Endothelial cell (in vitro differentiated cells): ENCODE results near the gene RRP1B. TPM values are rescaled to one million over a fixed set of nuclear protein-coding genes. Genes with fewer than 3 reads are reported as not detected.

ENCODE experiments used
- DNase-seq: peaks from one replicate; pipeline ENCODE4 v3.0.0; 2021; ENCODE audit warnings: low spot score
- H3K27ac Mint-ChIP-seq: one replicate; pipeline ENCODE4 v1.8.0; 2021; ENCODE audit warnings: mixed read lengths, inconsistent platforms; ENCODE audit not compliant: unreplicated experiment
- H3K27me3 Mint-ChIP-seq: one replicate; pipeline ENCODE4 v1.8.0; 2021; ENCODE audit warnings: mild to moderate bottlenecking, moderate library complexity, mixed read lengths, inconsistent platforms; ENCODE audit not compliant: unreplicated experiment
- H3K36me3 Mint-ChIP-seq: one replicate; pipeline ENCODE4 v1.8.0; 2021; ENCODE audit warnings: mild to moderate bottlenecking, low read depth, mixed read lengths, inconsistent platforms; ENCODE audit not compliant: unreplicated experiment
- H3K4me1 Mint-ChIP-seq: one replicate; pipeline ENCODE4 v1.8.0; 2021; ENCODE audit warnings: mild to moderate bottlenecking, mixed read lengths, inconsistent platforms; ENCODE audit not compliant: unreplicated experiment
- H3K4me3 Mint-ChIP-seq: one replicate; pipeline ENCODE4 v1.8.0; 2021; ENCODE audit warnings: mild to moderate bottlenecking, mixed read lengths, inconsistent platforms; ENCODE audit not compliant: unreplicated experiment
- H3K9me3 Mint-ChIP-seq: one replicate; pipeline ENCODE4 v1.8.0; 2021; ENCODE audit warnings: mixed read lengths, inconsistent platforms; ENCODE audit not compliant: unreplicated experiment
- total RNA-seq: library from RNA; stranded (reverse); fragmentation: NEBNext Ultra II Directional; extraction: Animal tissue kit (Norgen Biotek cat#: 25700); gene quantifications from one replicate; pipeline ENCODE4 v1.2.1, GENCODE V29; 2021; ENCODE audit not compliant: unreplicated experiment
- TF ChIP-seq, protein P1 (sequence below): fragments of 200-600 bp; sonication (generic); IDR thresholded peaks from one replicate; pipeline ENCODE4 v1.5.0; 2021; ENCODE audit warnings: antibody characterized with exemption; ENCODE audit not compliant: unreplicated experiment

Gene RRP1B
- total RNA-seq, 1 donor from 2014 or later, result 33.8 TPM

DNA sequence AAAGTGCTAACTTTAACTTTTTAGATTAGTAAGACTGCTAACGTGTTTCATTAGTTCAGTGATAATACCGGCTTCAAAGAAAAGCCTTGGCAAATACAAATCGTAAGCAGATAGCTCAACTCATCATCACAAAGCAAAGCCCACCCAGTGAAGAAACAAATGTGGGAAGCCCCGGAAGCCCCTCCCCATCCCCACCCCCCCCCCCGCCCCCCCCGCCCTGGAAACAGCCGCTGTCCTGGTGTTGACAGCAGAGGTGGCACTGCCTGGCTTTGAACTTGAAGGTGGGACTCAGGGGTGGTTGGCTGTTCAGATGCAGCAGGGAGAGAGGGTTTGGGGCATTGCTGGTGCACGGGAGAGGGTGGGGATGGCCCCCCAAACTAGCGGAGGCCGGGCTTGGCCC lies 73.7 kb downstream of the RRP1B start:
- Mint-ChIP-seq H3K9me3 (no peaks in the 10 kb centered on the region), H3K36me3 (peaks cover 4% of the 10 kb centered on the region), H3K27me3 (peaks cover 11% of the 10 kb centered on the region), H3K27ac (no peak overlapping the region), H3K4me3 (no peak overlapping the region), H3K4me1 (peaks cover 33% of the 10 kb centered on the region)
- TF ChIP-seq, protein P1, sequence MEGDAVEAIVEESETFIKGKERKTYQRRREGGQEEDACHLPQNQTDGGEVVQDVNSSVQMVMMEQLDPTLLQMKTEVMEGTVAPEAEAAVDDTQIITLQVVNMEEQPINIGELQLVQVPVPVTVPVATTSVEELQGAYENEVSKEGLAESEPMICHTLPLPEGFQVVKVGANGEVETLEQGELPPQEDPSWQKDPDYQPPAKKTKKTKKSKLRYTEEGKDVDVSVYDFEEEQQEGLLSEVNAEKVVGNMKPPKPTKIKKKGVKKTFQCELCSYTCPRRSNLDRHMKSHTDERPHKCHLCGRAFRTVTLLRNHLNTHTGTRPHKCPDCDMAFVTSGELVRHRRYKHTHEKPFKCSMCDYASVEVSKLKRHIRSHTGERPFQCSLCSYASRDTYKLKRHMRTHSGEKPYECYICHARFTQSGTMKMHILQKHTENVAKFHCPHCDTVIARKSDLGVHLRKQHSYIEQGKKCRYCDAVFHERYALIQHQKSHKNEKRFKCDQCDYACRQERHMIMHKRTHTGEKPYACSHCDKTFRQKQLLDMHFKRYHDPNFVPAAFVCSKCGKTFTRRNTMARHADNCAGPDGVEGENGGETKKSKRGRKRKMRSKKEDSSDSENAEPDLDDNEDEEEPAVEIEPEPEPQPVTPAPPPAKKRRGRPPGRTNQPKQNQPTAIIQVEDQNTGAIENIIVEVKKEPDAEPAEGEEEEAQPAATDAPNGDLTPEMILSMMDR, result no peak
- no peak for DNase-seq

DNA sequence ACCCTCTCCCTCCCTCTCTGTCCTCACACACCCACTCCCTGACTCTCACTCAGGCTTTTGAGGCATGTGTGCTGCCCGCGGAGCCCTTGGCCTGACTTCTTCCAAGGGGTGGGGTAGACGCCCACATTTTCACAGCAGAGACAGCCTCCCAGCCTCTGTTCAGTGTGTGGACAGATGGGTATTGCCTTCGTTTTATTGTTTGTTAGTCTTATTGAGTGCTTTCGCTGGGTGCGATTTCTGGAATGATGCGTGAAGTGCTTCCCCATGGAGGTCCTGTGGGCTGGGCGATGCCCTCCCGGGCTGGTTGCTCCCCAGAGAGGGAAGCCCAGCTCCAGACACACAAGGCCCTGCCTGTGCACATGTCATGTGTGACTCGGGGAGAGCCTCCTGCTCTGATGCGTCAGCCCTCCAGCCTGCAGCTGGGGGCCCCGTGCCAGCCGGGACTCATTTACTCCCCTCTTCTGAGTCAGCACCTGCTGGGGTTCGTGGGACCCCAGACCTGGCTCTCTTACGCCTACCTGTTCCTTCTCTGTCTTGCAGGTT lies 74.2 kb downstream of the RRP1B start:
- TF ChIP-seq, protein P1, result no peak
- no peak overlapping the region for H3K4me3 Mint-ChIP-seq
- H3K9me3 Mint-ChIP-seq, result no peaks in the 10 kb centered on the region
- H3K27ac Mint-ChIP-seq, result no peak overlapping the region
- H3K27me3 Mint-ChIP-seq, result peaks cover 10% of the 10 kb centered on the region
- DNase-seq, result no peak
- H3K4me1 Mint-ChIP-seq, result peaks cover 28% of the 10 kb centered on the region
- H3K36me3 Mint-ChIP-seq, result peaks cover 4% of the 10 kb centered on the region

DNA sequence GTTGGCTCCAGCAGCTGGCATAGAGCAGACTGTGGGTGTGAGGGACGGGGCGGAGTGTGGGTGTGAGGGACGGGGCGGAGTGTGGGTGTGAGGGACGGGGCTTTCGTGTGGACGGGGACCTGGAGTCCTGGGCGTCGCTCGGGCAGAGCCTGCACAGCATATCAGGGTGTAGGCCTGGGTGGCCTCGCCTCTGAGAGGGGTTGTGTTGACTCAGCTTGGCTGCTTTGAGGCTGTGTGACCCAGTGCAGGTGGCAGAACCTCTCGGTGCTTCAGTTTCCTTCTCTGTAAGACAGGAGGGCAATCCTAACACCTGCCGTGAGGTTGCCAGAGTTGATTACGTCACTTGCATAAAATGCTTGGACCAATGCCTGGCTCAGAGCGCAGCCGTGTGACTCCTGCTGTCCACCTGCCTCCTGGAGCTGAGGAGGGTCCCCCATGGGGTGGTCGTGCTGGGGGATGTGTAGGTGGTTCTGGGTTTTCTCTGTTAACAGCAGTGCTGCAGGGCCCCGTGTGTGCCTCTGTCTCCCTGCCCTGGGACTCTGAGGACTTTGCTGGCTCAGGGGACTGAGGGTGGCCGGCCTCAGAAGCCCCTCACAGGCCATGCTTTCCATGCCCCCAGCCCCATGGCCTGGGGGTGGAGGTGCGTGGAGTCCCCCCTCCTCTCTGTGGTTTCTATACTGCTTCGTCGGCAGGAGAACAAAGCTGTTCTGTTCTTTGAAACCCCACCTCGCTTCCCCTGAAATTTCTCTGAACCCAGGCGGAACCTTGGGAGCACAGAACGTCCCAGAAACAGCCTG lies 75.0 kb downstream of the RRP1B start:
- no peak overlapping the region for H3K27ac Mint-ChIP-seq
- H3K9me3 Mint-ChIP-seq, result no peaks in the 10 kb centered on the region
- no peak overlapping the region for H3K4me3 Mint-ChIP-seq
- DNase-seq, result no peak
- peaks cover 28% of the 10 kb centered on the region for H3K4me1 Mint-ChIP-seq
- H3K36me3 Mint-ChIP-seq, result peaks cover 6% of the 10 kb centered on the region
- TF ChIP-seq, protein P1, result no peak
- H3K27me3 Mint-ChIP-seq, result peaks cover 10% of the 10 kb centered on the region

DNA sequence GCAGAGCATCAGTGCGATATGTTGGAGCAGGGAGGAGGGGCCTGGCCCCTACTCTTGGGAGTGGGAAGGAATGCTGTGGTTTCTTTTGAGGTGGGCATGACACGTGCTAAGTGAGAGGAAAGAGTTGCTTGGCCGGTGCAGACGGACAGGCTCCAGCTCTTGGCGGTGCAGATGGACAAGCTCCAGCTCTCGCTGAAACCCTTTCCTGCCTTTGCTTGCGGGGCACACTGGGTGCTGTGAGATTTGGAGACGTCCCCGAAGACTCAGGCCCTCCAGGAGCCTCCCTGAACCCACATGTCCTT lies 75.5 kb downstream of the RRP1B start:
- TF ChIP-seq, protein P1, result no peak
- Mint-ChIP-seq H3K4me1 (peaks cover 26% of the 10 kb centered on the region), H3K36me3 (peaks cover 5% of the 10 kb centered on the region), H3K27ac (no peak overlapping the region), H3K4me3 (no peak overlapping the region), H3K9me3 (no peaks in the 10 kb centered on the region), H3K27me3 (peaks cover 12% of the 10 kb centered on the region)
- DNase-seq, result no peak
